Kidney epithelial cell (primary cell): Measurements from ENCODE around the gene YAE1. TPM values are rescaled to one million over a fixed set of nuclear protein-coding genes. Genes with fewer than 3 reads are reported as not detected.

Source experiments
- DNase-seq: peaks from one replicate; pipeline ENCODE4 v3.0.0-alpha.2; 2010; ENCODE audit warnings: low read depth
- H3K27me3 ChIP-seq: 2 replicates; pipeline ENCODE4 v1.6.0; 2011; ENCODE audit warnings: low read length; ENCODE audit not compliant: control insufficient read depth, insufficient read depth
- H3K36me3 ChIP-seq: 2 replicates; pipeline ENCODE4 v1.5.1; 2011; ENCODE audit warnings: low read length; ENCODE audit not compliant: control insufficient read depth, insufficient read depth
- H3K4me3 ChIP-seq: 2 replicates; pipeline ENCODE4 v1.5.1; 2011; ENCODE audit warnings: low read depth, mild to moderate bottlenecking, control low read depth, low read length
- CTCF ChIP-seq: IDR thresholded peaks from 2 replicates; pipeline ENCODE4 v1.5.1; 2011; ENCODE audit warnings: mild to moderate bottlenecking, moderate library complexity, low read length, control low read depth, inconsistent platforms; ENCODE audit not compliant: insufficient read depth, poor library complexity, severe bottlenecking
- total RNA-seq: library from RNA; depleted of rRNA; stranded (reverse); fragments of >200 nt; gene quantifications from 2 replicates; pipeline ENCODE4 v1.2.3, GENCODE V29; 2015

Gene YAE1
- total RNA-seq, 1 donor from 2014 or later: 18.1 TPM

- Histone ChIP-seq H3K36me3 (no peaks in the 10 kb centered on the region), H3K27me3 (no peaks in the 10 kb centered on the region), H3K4me3 (no peak overlapping the region)
- TF ChIP-seq CTCF: no peak
- no peak for DNase-seq
Measured at GRCh38 chr7:39527296-39527695, 38.9 kb upstream of the YAE1 start.

GRCh38 chr7:39527951-39528350 is 38.3 kb upstream of the YAE1 start:
- Histone ChIP-seq H3K4me3 (no peak overlapping the region), H3K27me3 (no peaks in the 10 kb centered on the region), H3K36me3 (no peaks in the 10 kb centered on the region)
- TF ChIP-seq CTCF: no peak
- DNase-seq: no peak

GRCh38 chr7:39528849-39529248 is 37.4 kb upstream of the YAE1 start:
- Histone ChIP-seq H3K4me3 (no peak overlapping the region), H3K36me3 (no peaks in the 10 kb centered on the region), H3K27me3 (no peaks in the 10 kb centered on the region)
- no peak for TF ChIP-seq CTCF
- no peak for DNase-seq

GRCh38 chr7:39529582-39529981 is 36.6 kb upstream of the YAE1 start:
- H3K27me3 ChIP-seq: no peaks in the 10 kb centered on the region
- TF ChIP-seq CTCF: no peak
- DNase-seq: no peak
- no peak overlapping the region for H3K4me3 ChIP-seq
- H3K36me3 ChIP-seq: no peaks in the 10 kb centered on the region

- Histone ChIP-seq H3K4me3 (no peak overlapping the region), H3K36me3 (no peaks in the 10 kb centered on the region), H3K27me3 (no peaks in the 10 kb centered on the region)
- DNase-seq: no peak
- no peak for TF ChIP-seq CTCF
Measured at GRCh38 chr7:39530971-39531370, 35.2 kb upstream of the YAE1 start.

- TF ChIP-seq CTCF: no peak
- Histone ChIP-seq H3K27me3 (no peaks in the 10 kb centered on the region), H3K4me3 (no peak overlapping the region), H3K36me3 (no peaks in the 10 kb centered on the region)
- no peak for DNase-seq
Measured at GRCh38 chr7:39531818-39532217, 34.4 kb upstream of the YAE1 start.
